CD1c-positive myeloid dendritic cell (primary cell): ENCODE measurements around the gene CCDC144A.
"Not testable (repeated sequence)": the region's sequence is repeated elsewhere in the genome, so short reads cannot be mapped to it uniquely, and the experiment has no call there.

ENCODE experiments used
- DNase-seq: peaks from one replicate; pipeline ENCODE4 v3.0.0-alpha.2; 2016; ENCODE audit errors: extremely low spot score

The CCDC144A gene, protein sequence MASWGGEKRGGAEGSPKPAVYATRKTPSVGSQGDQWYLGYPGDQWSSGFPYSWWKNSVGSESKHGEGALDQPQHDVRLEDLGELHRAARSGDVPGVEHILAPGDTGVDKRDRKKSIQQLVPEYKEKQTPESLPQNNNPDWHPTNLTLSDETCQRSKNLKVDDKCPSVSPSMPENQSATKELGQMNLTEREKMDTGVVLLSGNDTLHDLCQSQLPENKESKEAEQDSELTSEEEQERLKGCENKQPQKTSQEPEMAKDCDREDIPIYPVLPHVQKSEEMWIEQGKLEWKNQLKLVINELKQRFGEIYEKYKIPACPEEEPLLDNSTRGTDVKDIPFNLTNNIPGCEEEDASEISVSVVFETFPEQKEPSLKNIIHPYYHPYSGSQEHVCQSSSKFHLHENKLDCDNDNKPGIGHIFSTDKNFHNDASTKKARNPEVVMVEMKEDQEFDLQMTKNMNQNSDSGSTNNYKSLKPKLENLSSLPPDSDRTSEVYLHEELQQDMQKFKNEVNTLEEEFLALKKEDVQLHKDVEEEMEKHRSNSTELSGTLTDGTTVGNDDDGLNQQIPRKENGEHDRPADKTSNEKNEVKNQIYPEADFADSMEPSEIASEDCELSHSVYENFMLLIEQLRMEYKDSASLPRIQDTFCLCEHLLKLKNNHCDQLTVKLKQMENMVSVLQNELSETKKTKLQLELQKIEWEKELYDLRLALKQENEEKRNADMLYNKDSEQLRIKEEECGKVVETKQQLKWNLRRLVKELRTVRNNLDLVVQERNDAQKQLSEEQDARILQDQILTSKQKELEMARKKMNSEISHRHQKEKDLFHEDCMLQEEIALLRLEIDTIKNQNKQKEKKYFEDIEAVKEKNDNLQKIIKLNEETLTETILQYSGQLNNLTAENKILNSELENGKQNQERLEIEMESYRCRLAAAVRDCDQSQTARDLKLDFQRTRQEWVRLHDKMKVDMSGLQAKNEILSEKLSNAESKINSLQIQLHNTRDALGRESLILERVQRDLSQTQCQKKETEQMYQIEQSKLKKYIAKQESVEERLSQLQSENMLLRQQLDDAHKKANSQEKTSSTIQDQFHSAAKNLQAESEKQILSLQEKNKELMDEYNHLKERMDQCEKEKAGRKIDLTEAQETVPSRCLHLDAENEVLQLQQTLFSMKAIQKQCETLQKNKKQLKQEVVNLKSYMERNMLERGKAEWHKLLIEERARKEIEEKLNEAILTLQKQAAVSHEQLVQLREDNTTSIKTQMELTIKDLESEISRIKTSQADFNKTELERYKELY (N-terminal part only)

GRCh38 chr17:16689731-16690281 lies at the start of gene CCDC144A:
TSS of gene CCDC144A (plus strand) at chr17:16690241. CDS start at chr17:16690401, 160 bp downstream.
- peak; percentile 30 for DNase-seq

- no peak for DNase-seq
These were observed 40.5 kb upstream of the CCDC144A start for GRCh38 chr17:16649585-16649984.

DNA sequence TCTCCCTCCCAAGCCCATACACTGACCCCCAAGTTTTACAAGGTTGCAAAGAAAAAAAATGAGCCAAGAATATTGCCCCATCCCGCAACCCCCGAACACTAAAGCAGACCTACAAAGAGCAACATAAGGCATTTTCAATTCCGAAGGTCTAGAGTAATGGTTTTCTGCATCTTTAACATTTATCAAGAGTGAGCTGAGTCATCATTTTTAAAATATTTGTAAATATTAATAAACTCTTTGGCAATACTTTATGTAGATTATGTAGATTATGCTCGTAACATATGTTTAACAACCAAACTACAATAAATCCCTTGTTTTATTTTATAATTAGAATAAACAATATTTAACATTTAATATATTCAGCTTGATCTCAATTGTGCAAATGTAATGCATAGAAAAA lies 37.8 kb upstream of the CCDC144A start:
- no peak for DNase-seq

DNA sequence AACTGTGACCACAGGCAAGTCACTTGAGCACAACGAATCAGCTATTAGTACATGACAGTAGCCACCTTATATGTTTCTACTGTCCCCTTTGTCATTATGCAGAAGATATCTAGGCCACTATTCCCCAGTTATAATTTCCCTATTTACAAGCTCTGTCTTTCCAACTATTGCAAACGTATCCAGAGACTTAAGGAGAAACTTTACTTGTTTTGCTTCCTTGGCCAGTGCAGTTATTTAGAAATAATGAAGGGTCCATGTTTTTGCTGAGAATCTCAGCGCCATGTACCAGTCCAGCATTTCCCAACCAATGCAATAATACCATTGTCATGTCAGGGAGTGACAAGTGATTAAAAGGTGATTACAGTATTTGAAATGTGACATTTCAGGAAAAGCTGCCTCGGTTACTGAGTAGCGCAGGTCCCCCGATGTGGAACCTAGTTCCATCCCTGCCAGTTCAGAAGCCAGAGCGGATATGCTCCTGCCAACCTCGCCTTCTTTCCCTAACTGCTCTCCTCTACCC lies 37.1 kb upstream of the CCDC144A start:
- DNase-seq = no peak

DNA sequence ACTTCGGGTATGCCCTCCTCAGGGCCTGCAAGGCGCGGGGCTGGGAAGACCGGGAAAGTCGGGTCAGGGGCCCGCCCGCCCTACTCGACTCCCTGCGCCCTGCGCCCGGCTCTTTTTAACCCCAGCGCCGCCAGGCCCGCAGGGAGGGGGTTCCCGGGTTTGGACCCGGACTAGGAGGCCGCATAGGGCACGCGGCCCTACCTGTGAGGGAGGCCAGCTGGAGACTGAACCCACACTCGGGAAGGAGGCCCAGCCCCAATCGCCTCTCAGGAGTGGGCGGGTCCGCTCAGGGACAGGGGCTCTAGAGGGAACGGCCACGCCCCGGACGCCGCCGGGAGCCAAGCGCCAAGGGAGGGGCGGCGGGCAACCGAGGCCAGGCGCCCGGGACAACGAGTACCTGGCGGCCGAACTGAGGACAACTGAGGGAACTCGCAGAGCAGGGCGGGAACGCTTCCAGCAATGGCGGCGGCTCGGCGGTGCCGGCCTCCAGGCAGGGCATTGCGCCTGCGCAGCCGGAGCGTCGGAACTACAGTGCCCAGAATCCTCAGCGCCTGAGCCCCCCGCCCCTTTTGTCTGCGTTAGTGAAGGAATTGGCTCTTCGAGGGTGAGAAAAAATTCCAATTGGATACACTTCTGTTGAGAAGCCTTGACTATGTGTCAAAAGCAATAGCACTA lies 36.5 kb upstream of the CCDC144A start, which contains the start of gene ZNF624:
ZNF624 (minus strand) TSS at position 484 of the 675 bp plus-strand sequence.
- peak; percentile 93 for DNase-seq

DNA sequence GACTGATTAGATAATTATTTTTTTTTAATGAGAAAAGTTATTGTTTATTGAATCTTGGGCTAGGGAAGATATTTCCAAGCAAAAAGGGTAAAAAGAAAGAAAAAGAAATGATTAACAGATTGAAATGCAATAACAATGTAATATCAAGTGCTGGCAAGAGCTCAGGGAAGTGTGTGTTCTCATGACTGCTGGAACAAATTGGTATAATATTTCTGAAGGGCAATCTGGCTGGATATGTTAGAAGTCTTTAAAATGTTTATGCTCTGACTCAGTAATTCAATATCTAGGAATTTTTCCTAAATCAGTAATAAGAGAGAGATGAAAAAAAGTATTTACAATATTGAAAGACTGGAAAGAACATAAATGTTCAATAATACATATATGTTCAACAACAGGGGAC lies 28.8 kb upstream of the CCDC144A start:
- no peak for DNase-seq

- no peak for DNase-seq
These were observed 27.1 kb upstream of the CCDC144A start for GRCh38 chr17:16662936-16663335.

GRCh38 chr17:16666553-16666906 lies 23.5 kb upstream of the CCDC144A start:
- not testable (repeated sequence) for DNase-seq

DNA sequence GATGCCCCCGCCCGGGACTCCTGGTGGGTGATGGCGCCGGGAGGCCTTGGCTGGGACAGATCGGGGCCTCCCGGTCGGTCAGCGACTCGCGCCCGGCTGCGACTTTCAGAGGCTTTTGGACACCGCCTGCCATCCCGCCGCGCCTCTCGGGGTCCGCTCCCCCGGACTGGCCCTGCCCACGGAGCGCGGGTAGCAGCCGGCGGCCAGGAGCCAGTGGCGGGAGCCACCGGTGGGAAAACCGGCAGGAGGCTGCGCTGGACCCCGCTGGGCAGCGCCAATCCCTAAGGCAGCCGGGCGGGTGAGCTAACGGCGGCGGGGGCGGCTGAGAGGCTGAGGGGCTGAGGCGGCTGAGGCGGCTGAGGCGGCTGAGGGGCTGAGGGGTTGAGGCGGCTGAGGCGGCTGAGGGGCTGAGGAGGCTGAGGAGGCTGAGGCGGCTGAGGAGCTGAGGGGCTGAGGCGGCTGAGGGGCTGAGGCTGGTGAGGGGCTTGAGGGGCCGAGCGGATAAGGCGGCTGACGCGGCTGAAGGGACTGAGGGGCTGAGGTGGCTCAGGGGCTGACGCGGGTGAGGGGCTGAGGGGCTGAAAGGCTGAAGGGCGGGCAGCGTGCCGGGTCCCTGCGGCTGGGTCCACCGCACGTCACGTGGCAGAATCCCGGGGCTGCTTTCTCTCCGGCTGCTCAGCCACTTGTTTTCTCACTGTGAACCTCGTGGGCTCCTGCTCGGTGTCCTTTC lies 23.0 kb upstream of the CCDC144A start:
- DNase-seq = not testable (repeated sequence)

DNA sequence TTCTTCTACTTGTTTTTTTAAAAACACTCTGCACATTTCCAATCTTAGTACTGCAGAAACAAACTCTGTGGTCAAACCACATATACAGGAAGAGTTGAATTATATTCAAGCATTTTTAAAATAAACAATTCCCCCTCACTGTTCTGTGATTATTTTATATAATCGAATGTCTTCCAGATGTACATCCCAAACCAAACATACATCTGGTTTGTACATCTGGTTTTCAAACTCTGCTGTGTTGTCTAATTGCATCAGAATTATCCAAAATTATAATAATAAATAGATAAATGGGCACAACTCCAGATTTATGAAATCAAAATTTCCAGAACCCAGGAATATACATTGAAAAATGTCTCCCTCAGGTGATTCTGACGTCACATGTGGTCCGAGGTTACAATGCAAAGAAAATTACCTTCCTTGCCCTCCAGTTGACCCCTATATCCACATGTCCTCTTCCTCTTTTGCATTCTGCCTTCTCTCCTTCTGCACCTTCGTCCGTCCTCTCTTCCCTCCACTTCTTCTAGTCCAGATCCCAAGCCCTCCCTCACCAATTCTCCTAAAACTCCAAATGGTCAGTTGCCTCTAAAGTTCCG lies 13.3 kb upstream of the CCDC144A start:
- DNase-seq = no peak

GRCh38 chr17:16683290-16684138 lies 6.5 kb upstream of the CCDC144A start:
- DNase-seq = not testable (repeated sequence)

DNA sequence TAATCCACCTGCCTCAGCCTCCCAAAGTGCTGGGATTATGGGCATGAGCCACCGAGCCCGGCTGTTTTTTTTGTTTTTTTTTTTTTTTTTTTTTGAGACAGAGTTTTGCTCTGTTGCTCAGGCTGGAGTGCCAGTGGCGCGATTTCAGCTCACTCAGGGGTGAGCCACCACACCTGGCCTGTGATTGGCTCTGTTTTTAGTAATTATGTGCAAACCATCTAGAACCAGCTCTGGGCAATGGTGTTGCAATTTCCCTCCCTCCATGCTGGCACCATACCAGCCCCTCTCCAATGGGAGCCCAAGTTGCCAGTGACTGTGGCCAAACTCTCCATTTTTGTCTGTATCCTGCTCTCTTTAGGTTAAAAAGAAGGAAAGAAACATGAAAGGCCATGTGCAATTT lies 4.0 kb upstream of the CCDC144A start:
- not testable (repeated sequence) for DNase-seq

DNA sequence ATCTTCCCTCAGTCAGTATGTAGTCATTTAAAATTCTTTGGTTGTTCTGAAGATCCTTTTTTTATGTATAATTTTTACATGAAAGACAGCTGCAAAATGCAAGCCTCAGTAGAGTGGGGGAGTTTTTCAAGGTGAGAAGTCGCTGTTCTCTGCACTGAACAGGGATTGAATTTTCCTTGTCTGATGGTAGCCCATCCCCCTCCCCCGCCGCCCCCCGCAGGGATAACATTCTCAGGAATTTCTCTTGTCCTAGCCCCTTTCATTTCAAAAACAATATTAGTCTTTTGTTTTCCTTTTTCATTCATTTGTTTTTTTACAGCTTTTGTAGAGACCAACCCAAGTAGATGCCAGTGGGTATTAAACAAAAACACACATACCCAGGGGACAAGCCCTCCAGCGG lies 2.9 kb upstream of the CCDC144A start:
- DNase-seq = not testable (repeated sequence)

DNA sequence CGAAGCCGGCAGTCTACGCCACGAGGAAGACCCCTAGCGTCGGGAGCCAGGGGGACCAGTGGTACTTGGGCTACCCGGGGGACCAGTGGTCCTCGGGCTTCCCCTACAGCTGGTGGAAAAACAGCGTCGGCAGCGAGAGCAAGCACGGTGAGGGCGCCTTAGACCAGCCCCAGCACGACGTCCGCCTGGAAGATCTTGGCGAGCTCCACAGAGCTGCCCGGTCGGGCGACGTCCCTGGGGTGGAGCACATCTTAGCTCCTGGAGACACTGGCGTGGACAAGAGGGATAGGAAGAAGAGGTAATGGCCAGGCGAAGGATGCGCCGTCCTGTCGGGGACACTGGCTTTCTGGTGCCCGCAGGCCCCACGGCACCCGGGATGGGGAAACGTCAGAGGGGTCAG lies 406 bp downstream of the CCDC144A start:
- DNase-seq = not testable (repeated sequence)

GRCh38 chr17:16697603-16698002 lies 7.6 kb downstream of the CCDC144A start:
- DNase-seq = not testable (repeated sequence)

- not testable (repeated sequence) for DNase-seq
These were observed 55.6 kb downstream of the CCDC144A start for GRCh38 chr17:16745492-16746203.

GRCh38 chr17:16746571-16746970 lies 56.5 kb downstream of the CCDC144A start:
- not testable (repeated sequence) for DNase-seq

GRCh38 chr17:16750515-16750914 lies 60.5 kb downstream of the CCDC144A start:
- DNase-seq = not testable (repeated sequence)
